ENCODE measurements around the gene PROS1. TPM values are rescaled to one million over a fixed set of nuclear protein-coding genes. Genes with fewer than 3 reads are reported as not detected.

The PROS1 gene
- total and polyA plus RNA-seq, 9 of the 15 experiments (the other 6 are each of a cell fraction or from before 2014, with no cell fraction given): 5.5 to 50.5 (median 22.7) TPM

DNA sequence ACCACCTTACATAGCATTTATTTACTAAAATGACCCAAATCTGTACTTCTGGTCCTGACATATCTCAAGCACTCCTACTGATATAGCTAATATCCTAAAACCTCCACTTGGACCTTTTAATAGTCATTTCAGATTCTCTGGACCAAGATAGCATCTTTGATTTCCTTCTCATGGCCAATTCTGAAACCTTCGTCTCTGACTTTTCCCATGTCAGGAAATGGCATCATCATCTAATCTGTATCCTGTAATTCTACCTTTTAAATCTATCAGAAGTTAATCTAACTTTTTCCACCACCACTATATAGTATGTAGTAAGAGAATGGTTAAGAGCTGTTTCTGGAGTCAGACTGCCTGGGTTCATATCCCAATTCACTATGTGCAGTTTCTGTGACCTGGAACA is 38.5 kb upstream of the PROS1 start:
- Histone ChIP-seq H2AFZ (ENCODE audit: low read depth, low read length) (no peak overlapping the region), H3K4me2 (ENCODE audit: insufficient read depth, low read length) (no peak overlapping the region), H3K9ac (ENCODE audit: insufficient read depth in 1 of 2, low read depth in 2 of 2, low read length in 2 of 2) (no peak overlapping the region), H3K27ac (ENCODE audit: extremely low read depth, low read depth, low read length) (no peak overlapping the region), H3K9me3 (replicated peaks; ENCODE audit: control insufficient read depth, insufficient read depth, low read depth, low read length) (no peaks in the 10 kb centered on the region), H3K4me3 (no peak overlapping the region), H3K27me3 (ENCODE audit: control insufficient read depth in 2 of 2, insufficient read depth in 2 of 2, low read length in 2 of 2) (no peaks in the 10 kb centered on the region), H4K20me1 (replicated peaks; ENCODE audit: control insufficient read depth, insufficient read depth, low read length) (no peaks in the 10 kb centered on the region), H3K36me3 (ENCODE audit: control insufficient read depth, insufficient read depth, low read length) (0 out of 3 replicates have a peak, but pooled peaks cover 4% of the 10 kb centered on the region), H3K4me1 (replicated peaks in 1 of 2; ENCODE audit: control insufficient read depth in 2 of 2, insufficient read depth in 2 of 2, low read length in 2 of 2) (no peaks in the 10 kb centered on the region), H3K79me2 (ENCODE audit: control insufficient read depth, insufficient read depth, low read length) (no peaks in the 10 kb centered on the region), H3K9me1 (ENCODE audit: control insufficient read depth, insufficient read depth, low read length) (no peaks in the 10 kb centered on the region)
- no peak for TF ChIP-seq KDM5B (IDR thresholded peaks at IDR 0.05; ENCODE audit: insufficient replicate concordance, low read depth, low read length)
- no peak for TF ChIP-seq SIRT6 (IDR thresholded peaks at IDR 0.05; ENCODE audit: low read depth, low read length)
- TF ChIP-seq HLTF (IDR thresholded peaks at IDR 0.05): no peak
- no peak for TF ChIP-seq ZNF79 (CRISPR knock-in tag; IDR thresholded peaks at IDR 0.05; ENCODE audit: low read depth)
- TF ChIP-seq, protein P1, sequence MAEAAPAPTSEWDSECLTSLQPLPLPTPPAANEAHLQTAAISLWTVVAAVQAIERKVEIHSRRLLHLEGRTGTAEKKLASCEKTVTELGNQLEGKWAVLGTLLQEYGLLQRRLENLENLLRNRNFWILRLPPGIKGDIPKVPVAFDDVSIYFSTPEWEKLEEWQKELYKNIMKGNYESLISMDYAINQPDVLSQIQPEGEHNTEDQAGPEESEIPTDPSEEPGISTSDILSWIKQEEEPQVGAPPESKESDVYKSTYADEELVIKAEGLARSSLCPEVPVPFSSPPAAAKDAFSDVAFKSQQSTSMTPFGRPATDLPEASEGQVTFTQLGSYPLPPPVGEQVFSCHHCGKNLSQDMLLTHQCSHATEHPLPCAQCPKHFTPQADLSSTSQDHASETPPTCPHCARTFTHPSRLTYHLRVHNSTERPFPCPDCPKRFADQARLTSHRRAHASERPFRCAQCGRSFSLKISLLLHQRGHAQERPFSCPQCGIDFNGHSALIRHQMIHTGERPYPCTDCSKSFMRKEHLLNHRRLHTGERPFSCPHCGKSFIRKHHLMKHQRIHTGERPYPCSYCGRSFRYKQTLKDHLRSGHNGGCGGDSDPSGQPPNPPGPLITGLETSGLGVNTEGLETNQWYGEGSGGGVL (CRISPR knock-in tag; IDR thresholded peaks at IDR 0.05): no peak
- TF ChIP-seq, protein P2, sequence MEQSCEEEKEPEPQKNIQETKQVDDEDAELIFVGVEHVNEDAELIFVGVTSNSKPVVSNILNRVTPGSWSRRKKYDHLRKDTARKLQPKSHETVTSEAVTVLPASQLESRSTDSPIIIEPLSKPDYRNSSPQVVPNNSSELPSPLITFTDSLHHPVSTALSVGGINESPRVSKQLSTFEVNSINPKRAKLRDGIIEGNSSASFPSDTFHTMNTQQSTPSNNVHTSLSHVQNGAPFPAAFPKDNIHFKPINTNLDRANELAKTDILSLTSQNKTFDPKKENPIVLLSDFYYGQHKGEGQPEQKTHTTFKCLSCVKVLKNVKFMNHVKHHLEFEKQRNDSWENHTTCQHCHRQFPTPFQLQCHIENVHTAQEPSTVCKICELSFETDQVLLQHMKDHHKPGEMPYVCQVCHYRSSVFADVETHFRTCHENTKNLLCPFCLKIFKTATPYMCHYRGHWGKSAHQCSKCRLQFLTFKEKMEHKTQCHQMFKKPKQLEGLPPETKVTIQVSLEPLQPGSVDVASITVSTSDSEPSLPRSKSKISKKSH (CRISPR knock-in tag; IDR thresholded peaks at IDR 0.05): no peak
- TF ChIP-seq HNRNPUL1 (IDR thresholded peaks at IDR 0.05; ENCODE audit: low read length): no peak
- TF ChIP-seq, protein P3, sequence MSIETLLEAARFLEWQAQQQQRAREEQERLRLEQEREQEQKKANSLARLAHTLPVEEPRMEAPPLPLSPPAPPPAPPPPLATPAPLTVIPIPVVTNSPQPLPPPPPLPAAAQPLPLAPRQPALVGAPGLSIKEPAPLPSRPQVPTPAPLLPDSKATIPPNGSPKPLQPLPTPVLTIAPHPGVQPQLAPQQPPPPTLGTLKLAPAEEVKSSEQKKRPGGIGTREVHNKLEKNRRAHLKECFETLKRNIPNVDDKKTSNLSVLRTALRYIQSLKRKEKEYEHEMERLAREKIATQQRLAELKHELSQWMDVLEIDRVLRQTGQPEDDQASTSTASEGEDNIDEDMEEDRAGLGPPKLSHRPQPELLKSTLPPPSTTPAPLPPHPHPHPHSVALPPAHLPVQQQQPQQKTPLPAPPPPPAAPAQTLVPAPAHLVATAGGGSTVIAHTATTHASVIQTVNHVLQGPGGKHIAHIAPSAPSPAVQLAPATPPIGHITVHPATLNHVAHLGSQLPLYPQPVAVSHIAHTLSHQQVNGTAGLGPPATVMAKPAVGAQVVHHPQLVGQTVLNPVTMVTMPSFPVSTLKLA (conservative IDR thresholded peaks at IDR 0.05): no peak
- TF ChIP-seq MED1 (CRISPR knock-in tag; IDR thresholded peaks at IDR 0.05; ENCODE audit: borderline replicate concordance): no peak
- TF ChIP-seq, protein P4, sequence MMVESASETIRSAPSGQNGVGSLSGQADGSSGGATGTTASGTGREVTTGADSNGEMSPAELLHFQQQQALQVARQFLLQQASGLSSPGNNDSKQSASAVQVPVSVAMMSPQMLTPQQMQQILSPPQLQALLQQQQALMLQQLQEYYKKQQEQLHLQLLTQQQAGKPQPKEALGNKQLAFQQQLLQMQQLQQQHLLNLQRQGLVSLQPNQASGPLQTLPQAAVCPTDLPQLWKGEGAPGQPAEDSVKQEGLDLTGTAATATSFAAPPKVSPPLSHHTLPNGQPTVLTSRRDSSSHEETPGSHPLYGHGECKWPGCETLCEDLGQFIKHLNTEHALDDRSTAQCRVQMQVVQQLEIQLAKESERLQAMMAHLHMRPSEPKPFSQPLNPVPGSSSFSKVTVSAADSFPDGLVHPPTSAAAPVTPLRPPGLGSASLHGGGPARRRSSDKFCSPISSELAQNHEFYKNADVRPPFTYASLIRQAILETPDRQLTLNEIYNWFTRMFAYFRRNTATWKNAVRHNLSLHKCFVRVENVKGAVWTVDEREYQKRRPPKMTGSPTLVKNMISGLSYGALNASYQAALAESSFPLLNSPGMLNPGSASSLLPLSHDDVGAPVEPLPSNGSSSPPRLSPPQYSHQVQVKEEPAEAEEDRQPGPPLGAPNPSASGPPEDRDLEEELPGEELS (CRISPR knock-in tag; IDR thresholded peaks at IDR 0.05; ENCODE audit: borderline replicate concordance): no peak
- no peak for TF ChIP-seq SIN3B (IDR thresholded peaks at IDR 0.05; ENCODE audit: low read depth)
- TF ChIP-seq PHB2 (IDR thresholded peaks at IDR 0.05; ENCODE audit: low read depth): no peak
- no peak for TF ChIP-seq KLF6 (CRISPR knock-in tag; IDR thresholded peaks at IDR 0.05; ENCODE audit: borderline replicate concordance)
- TF ChIP-seq RBFOX2 (IDR thresholded peaks at IDR 0.05; ENCODE audit: low read depth, low read length): no peak
- no peak for TF ChIP-seq PURB (CRISPR knock-in tag; IDR thresholded peaks at IDR 0.05; ENCODE audit: low read depth)
- TF ChIP-seq MTF1 (CRISPR knock-in tag; IDR thresholded peaks at IDR 0.05; ENCODE audit: borderline replicate concordance): no peak
- no peak for TF ChIP-seq EP400 (IDR thresholded peaks at IDR 0.05)
- POLR2A ChIA-PET: no interaction called here
- CTCF ChIA-PET (ENCODE audit: low intra/inter-chr PET ratio): no interaction called here
- intact Hi-C loops (cut with micrococcal nuclease) (no loop called here), in situ Hi-C loops (cut with MboI) (no loop called here)
- ATAC-seq (no peak), DNase-seq (ENCODE audit: extremely low read depth in 1 of 4, low spot score in 3 of 4) (no peak), FAIRE-seq (no peak)
- WGBS (ENCODE audit: insufficient coverage, low coverage, missing lambda C conversion rate): 88% methylated on average over 1 of the region's 1 CpG
- BruUV-seq (replicated peaks): no TSS peak

All from K562 (cell line).